Activated naive CD4-positive, alpha-beta T cell treated with anti-CD3 and anti-CD28 coated beads, Interleukin-2, amount 50 U/mL, for 16 hours (primary cell): ENCODE results near the gene CCNE1.
"Not testable (repeated sequence)": the region's sequence is repeated elsewhere in the genome, so short reads cannot be mapped to it uniquely, and the experiment has no call there.

ENCODE experiments used
- DNase-seq: peaks from one replicate; pipeline ENCODE4 v3.0.0-alpha.2; 2020

CCNE1 gene

GRCh38 chr19:29789007-29789406 is 22.8 kb upstream of the CCNE1 start:
- DNase-seq: no peak

- DNase-seq: no peak
Observed at GRCh38 chr19:29793116-29793727, 18.6 kb upstream of the CCNE1 start.

GRCh38 chr19:29794490-29794889 is 17.3 kb upstream of the CCNE1 start:
- DNase-seq: not testable (repeated sequence)

- no peak for DNase-seq
Observed at GRCh38 chr19:29795461-29796172, 16.2 kb upstream of the CCNE1 start.

- no peak for DNase-seq
Observed at GRCh38 chr19:29796173-29796573, 15.6 kb upstream of the CCNE1 start.

- DNase-seq: no peak
Observed at GRCh38 chr19:29798774-29799497, 12.9 kb upstream of the CCNE1 start.

- DNase-seq: no peak
Observed at GRCh38 chr19:29800100-29800825, 11.5 kb upstream of the CCNE1 start.

- not testable (repeated sequence) for DNase-seq
Observed at GRCh38 chr19:29803951-29804350, 7.8 kb upstream of the CCNE1 start.

- no peak for DNase-seq
Observed at GRCh38 chr19:29804493-29804892, 7.3 kb upstream of the CCNE1 start.

GRCh38 chr19:29805031-29805965 is 6.5 kb upstream of the CCNE1 start:
- DNase-seq: no peak

- DNase-seq: no peak
Observed at GRCh38 chr19:29806098-29806866, 5.5 kb upstream of the CCNE1 start.

GRCh38 chr19:29807178-29807577 is 4.6 kb upstream of the CCNE1 start:
- no peak for DNase-seq

- DNase-seq: no peak
Observed at GRCh38 chr19:29807870-29808405, 3.9 kb upstream of the CCNE1 start.

- DNase-seq: no peak
Observed at GRCh38 chr19:29809795-29810503, 1.8 kb upstream of the CCNE1 start.

GRCh38 chr19:29810504-29810871 is 1.3 kb upstream of the CCNE1 start:
- DNase-seq: no peak

GRCh38 chr19:29812080-29812880 is 489 bp downstream of the CCNE1 start:
- DNase-seq: no peak

- no peak for DNase-seq
Observed at GRCh38 chr19:29812881-29813275, 1.1 kb downstream of the CCNE1 start.

GRCh38 chr19:29813642-29814041 is 1.9 kb downstream of the CCNE1 start:
- DNase-seq: no peak

GRCh38 chr19:29815231-29815630 is 3.4 kb downstream of the CCNE1 start:
- DNase-seq: no peak

- no peak for DNase-seq
Observed at GRCh38 chr19:29817316-29817715, 5.5 kb downstream of the CCNE1 start.
